DND-41 (cell line): ENCODE data around the gene LRIT2.

Source experiments
- EZH2 ChIP-seq: IDR thresholded peaks from 3 replicates; pipeline ENCODE4 v1.6.1; 2012; ENCODE audit warnings: borderline replicate concordance, low read depth, mild to moderate bottlenecking, moderate library complexity, low read length, inconsistent platforms; ENCODE audit not compliant: severe bottlenecking
- TF ChIP-seq, protein P1 (sequence below): IDR thresholded peaks from 2 replicates; pipeline ENCODE4 v1.5.1; 2012; ENCODE audit warnings: borderline replicate concordance, low read length, moderate library complexity, mild to moderate bottlenecking; ENCODE audit not compliant: poor library complexity, severe bottlenecking; ENCODE audit errors: extremely low read depth

DNA sequence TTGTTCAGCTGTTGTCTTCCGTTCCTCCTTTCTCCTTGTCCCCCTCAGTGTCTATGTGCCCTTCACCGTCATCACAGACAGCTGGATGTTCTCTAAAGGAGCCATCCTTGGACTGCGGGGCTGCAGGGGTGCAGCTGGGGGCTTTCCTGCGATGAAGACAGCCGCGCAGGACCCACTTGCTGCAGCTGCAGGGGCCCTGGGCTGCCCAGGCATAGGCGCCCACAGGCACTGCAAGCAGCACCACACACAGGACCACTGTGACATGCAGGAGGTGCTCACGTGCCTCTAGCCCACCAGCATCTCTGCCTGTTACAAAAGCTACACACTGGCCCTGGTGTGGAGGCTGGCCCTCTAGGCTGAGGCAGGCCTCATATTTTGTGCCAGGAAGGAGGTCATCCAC lies 3.4 kb downstream of the LRIT2 start:
- TF ChIP-seq, protein P1, sequence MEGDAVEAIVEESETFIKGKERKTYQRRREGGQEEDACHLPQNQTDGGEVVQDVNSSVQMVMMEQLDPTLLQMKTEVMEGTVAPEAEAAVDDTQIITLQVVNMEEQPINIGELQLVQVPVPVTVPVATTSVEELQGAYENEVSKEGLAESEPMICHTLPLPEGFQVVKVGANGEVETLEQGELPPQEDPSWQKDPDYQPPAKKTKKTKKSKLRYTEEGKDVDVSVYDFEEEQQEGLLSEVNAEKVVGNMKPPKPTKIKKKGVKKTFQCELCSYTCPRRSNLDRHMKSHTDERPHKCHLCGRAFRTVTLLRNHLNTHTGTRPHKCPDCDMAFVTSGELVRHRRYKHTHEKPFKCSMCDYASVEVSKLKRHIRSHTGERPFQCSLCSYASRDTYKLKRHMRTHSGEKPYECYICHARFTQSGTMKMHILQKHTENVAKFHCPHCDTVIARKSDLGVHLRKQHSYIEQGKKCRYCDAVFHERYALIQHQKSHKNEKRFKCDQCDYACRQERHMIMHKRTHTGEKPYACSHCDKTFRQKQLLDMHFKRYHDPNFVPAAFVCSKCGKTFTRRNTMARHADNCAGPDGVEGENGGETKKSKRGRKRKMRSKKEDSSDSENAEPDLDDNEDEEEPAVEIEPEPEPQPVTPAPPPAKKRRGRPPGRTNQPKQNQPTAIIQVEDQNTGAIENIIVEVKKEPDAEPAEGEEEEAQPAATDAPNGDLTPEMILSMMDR: no peak
- TF ChIP-seq EZH2: no peak
